GM06990 (cell line): ENCODE data around the gene XDH.

Experiments
- DNase-seq: peaks from one replicate; pipeline ENCODE4 v3.0.0-alpha.2; 2011; ENCODE audit not compliant: insufficient read length; ENCODE audit errors: extremely low read depth
- H3K27me3 ChIP-seq: replicated peaks from 2 replicates; pipeline ENCODE4 v1.6.0; 2011; ENCODE audit warnings: low read length; ENCODE audit not compliant: control insufficient read depth, insufficient read depth
- H3K36me3 ChIP-seq: 2 replicates; pipeline ENCODE4 v1.5.1; 2011; ENCODE audit warnings: low read length; ENCODE audit not compliant: control insufficient read depth, insufficient read depth
- H3K4me3 ChIP-seq: replicated peaks from 2 replicates; pipeline ENCODE4 v1.5.1; 2011; ENCODE audit warnings: low read depth, mild to moderate bottlenecking, control low read depth, low read length
- TF ChIP-seq, protein P1 (sequence below): IDR thresholded peaks from 2 replicates; pipeline ENCODE4 v1.5.1; 2011; ENCODE audit warnings: low read length, control low read depth, mild to moderate bottlenecking, inconsistent platforms; ENCODE audit not compliant: insufficient read depth, poor library complexity, severe bottlenecking

The XDH gene

DNA sequence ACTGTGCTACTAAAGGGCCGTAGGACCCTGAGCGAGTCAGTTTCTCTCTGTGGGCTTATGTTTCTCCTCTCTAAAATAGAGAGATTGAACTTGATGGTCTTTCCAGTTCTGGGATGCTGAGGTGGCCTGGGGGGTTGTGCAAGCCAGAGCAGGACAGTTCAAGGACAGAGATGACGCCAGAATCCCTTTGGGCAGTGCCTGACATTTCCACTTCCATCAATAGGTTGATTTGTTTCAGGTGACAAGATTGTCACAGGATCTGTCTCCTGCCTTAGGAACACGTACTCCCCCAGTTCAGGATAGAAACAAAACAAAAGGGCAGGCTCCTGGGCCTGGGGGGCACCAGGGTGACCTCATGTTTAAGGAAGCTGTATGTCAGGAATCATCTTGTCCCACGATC is 82.0 kb downstream of the XDH start:
- TF ChIP-seq, protein P1, sequence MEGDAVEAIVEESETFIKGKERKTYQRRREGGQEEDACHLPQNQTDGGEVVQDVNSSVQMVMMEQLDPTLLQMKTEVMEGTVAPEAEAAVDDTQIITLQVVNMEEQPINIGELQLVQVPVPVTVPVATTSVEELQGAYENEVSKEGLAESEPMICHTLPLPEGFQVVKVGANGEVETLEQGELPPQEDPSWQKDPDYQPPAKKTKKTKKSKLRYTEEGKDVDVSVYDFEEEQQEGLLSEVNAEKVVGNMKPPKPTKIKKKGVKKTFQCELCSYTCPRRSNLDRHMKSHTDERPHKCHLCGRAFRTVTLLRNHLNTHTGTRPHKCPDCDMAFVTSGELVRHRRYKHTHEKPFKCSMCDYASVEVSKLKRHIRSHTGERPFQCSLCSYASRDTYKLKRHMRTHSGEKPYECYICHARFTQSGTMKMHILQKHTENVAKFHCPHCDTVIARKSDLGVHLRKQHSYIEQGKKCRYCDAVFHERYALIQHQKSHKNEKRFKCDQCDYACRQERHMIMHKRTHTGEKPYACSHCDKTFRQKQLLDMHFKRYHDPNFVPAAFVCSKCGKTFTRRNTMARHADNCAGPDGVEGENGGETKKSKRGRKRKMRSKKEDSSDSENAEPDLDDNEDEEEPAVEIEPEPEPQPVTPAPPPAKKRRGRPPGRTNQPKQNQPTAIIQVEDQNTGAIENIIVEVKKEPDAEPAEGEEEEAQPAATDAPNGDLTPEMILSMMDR = no peak
- H3K4me3 ChIP-seq = no peak overlapping the region
- DNase-seq = no peak
- H3K36me3 ChIP-seq = no peaks in the 10 kb centered on the region
- no peaks in the 10 kb centered on the region; the same call in 1 of the 2 replicates for H3K27me3 ChIP-seq

DNA sequence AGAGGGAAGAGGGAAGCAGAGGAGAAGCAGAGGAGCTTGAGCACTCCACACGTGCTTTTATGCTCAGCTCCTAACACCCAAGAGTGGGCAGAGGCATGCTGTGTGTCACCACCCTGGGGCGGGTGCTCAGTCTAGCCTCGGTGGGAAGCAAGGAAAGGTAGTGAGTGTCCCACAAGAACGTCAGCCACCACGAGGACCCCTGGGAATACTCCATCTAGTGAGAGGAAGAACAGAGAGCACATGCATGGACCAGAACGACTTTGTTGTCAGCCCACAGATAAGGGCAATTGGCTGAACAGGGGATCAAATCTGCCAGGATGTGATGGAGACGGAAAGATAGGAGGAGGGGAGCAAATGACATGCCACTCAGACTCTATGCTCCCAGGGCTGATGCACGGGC is 83.4 kb downstream of the XDH start:
- no peak for DNase-seq
- Histone ChIP-seq H3K36me3 (no peaks in the 10 kb centered on the region), H3K27me3 (no peaks in the 10 kb centered on the region; the same call in 1 of the 2 replicates), H3K4me3 (no peak overlapping the region)
- TF ChIP-seq, protein P1 = no peak

DNA sequence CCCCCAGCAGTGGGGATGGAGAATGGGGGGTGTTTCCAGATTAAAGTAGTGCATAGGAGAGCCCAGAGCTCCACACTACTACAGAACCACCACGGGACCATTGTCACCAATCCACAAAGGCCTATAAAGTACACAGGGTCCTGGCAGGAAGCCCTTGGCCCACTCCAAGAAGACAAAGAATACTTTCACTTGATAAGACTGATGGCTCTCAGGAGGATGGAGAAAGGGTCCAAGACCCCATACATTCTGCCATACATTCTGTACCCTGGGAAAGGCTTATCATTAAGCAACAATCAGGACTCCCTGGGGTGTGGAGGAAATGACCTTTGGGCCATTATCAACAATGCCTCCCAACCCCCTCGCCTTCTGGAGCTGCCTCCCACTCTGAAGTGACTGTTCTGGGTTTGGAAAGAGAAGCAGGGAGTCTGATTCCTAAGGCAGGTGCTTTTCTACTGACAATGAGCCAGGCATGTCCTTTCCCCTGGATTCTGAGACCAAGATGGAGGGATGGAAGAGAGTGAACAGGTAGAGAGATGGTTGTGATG is 85.4 kb downstream of the XDH start:
- H3K27me3 ChIP-seq = no peaks in the 10 kb centered on the region; the same call in 1 of the 2 replicates
- no peaks in the 10 kb centered on the region for H3K36me3 ChIP-seq
- TF ChIP-seq, protein P1 = no peak
- no peak for DNase-seq
- H3K4me3 ChIP-seq = no peak overlapping the region

DNA sequence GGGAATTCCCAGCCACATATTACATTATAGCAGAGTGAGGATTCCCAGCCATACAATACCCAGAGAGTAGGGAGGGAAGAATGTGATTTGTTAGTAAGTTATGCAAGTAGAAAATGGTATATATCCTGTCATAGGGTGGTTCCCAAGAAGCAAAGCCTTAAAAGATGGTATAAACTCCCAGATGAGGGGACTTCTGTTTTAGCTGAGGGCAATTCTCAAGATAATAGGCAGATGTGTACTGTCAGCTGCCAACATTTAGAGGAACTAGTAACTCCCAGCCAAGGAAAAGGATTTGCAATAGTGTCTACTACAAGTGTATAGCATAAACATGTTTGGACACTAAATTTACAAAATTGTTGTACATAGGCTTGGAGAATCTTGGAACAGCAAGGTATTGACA is 86.5 kb downstream of the XDH start:
- DNase-seq = no peak

DNA sequence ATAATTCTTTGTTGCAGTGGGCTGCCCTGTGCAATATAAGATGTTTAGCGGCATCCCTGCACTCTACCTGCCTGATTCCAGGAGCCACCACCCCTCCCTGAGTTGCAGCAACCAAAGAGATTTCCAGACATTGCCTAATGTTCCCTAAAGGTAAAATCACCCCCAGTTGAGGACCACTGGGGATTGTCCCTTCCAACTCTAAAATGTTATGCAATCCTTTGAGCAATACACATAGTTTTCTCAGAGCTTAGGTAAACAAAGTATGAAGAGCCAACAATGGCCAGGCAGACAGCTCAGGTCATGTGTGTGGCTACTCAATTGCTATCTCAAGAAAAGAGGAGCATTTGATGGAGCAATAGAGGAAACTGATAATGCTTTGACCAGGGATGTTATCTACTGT is 87.0 kb downstream of the XDH start:
- TF ChIP-seq, protein P1 = no peak
- no peaks in the 10 kb centered on the region for H3K36me3 ChIP-seq
- H3K4me3 ChIP-seq = no peak overlapping the region
- no peaks in the 10 kb centered on the region; the same call in 1 of the 2 replicates for H3K27me3 ChIP-seq
- no peak for DNase-seq

More for the DNA sequence above, 86.5 kb downstream of the XDH start:
- no peaks in the 10 kb centered on the region for H3K36me3 ChIP-seq
- TF ChIP-seq, protein P1 = no peak
- H3K4me3 ChIP-seq = no peak overlapping the region
- H3K27me3 ChIP-seq = no peaks in the 10 kb centered on the region; the same call in 1 of the 2 replicates
